RWPE2 (cell line): Measurements from ENCODE around the gene SBF1.

Experiments used
- ATAC-seq: fragments of 200-7000 bp; cut with Tn5 transposase; 3 replicates; pipeline ENCODE4 v1.9.1; 2021; ENCODE audit warnings: low read depth
- DNase-seq: peaks from one replicate; pipeline ENCODE4 v3.0.0-alpha.2; 2020; ENCODE audit warnings: low spot score
- H3K27ac ChIP-seq: fragments of 450-650 bp; 2 replicates; pipeline ENCODE4 v1.5.1; 2017; ENCODE audit warnings: mild to moderate bottlenecking; ENCODE audit not compliant: poor library complexity, severe bottlenecking
- H3K27me3 ChIP-seq: fragments of 250-450 bp; sonication (Bioruptor Pico); 2 replicates; pipeline ENCODE4 v1.5.1; 2021; ENCODE audit warnings: mild to moderate bottlenecking, moderate library complexity; ENCODE audit not compliant: insufficient read depth, poor library complexity, severe bottlenecking
- H3K36me3 ChIP-seq: fragments of 250-450 bp; sonication (Bioruptor Pico); 2 replicates; pipeline ENCODE4 v1.5.1; 2020; ENCODE audit warnings: low read depth, mild to moderate bottlenecking, moderate library complexity
- H3K4me1 ChIP-seq: fragments of 250-450 bp; sonication (Bioruptor Pico); 2 replicates; pipeline ENCODE4 v1.5.1; 2021; ENCODE audit warnings: mild to moderate bottlenecking, moderate library complexity; ENCODE audit not compliant: insufficient read depth, poor library complexity, severe bottlenecking
- H3K4me3 ChIP-seq: fragments of 250-450 bp; sonication (Bioruptor Pico); 2 replicates; pipeline ENCODE4 v1.5.1; 2021; ENCODE audit warnings: mild to moderate bottlenecking, moderate library complexity; ENCODE audit not compliant: severe bottlenecking
- H3K9me3 ChIP-seq: fragments of 250-450 bp; sonication (Bioruptor Pico); 2 replicates; pipeline ENCODE4 v1.5.1; 2021; ENCODE audit warnings: mild to moderate bottlenecking, moderate library complexity; ENCODE audit not compliant: severe bottlenecking
- TF ChIP-seq, protein P1 (sequence below): fragments of 450-650 bp; IDR thresholded peaks from one replicate; pipeline ENCODE4 v1.5.1; 2017; ENCODE audit warnings: mild to moderate bottlenecking, moderate library complexity; ENCODE audit not compliant: poor library complexity, severe bottlenecking

SBF1 gene

GRCh38 chr22:50464451-50464850, 10.4 kb downstream of the SBF1 start:
- ATAC-seq (no peak), DNase-seq (no peak)
- peaks cover 61% of the 10 kb centered on the region for H3K36me3 ChIP-seq
- TF ChIP-seq, protein P1, sequence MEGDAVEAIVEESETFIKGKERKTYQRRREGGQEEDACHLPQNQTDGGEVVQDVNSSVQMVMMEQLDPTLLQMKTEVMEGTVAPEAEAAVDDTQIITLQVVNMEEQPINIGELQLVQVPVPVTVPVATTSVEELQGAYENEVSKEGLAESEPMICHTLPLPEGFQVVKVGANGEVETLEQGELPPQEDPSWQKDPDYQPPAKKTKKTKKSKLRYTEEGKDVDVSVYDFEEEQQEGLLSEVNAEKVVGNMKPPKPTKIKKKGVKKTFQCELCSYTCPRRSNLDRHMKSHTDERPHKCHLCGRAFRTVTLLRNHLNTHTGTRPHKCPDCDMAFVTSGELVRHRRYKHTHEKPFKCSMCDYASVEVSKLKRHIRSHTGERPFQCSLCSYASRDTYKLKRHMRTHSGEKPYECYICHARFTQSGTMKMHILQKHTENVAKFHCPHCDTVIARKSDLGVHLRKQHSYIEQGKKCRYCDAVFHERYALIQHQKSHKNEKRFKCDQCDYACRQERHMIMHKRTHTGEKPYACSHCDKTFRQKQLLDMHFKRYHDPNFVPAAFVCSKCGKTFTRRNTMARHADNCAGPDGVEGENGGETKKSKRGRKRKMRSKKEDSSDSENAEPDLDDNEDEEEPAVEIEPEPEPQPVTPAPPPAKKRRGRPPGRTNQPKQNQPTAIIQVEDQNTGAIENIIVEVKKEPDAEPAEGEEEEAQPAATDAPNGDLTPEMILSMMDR, result no peak
- no peaks in the 10 kb centered on the region for H3K27me3 ChIP-seq
- H3K4me3 ChIP-seq, result no peak overlapping the region
- H3K27ac ChIP-seq, result no peak overlapping the region
- H3K4me1 ChIP-seq, result peaks cover 4% of the 10 kb centered on the region
- H3K9me3 ChIP-seq, result no peaks in the 10 kb centered on the region

GRCh38 chr22:50463188-50463900, 11.5 kb downstream of the SBF1 start:
- ATAC-seq, result no peak
- Histone ChIP-seq H3K9me3 (no peaks in the 10 kb centered on the region), H3K36me3 (peaks cover 66% of the 10 kb centered on the region), H3K27ac (no peak overlapping the region), H3K4me3 (no peak overlapping the region), H3K27me3 (no peaks in the 10 kb centered on the region), H3K4me1 (peaks cover 4% of the 10 kb centered on the region)
- no peak for DNase-seq
- TF ChIP-seq, protein P1, result no peak

DNA sequence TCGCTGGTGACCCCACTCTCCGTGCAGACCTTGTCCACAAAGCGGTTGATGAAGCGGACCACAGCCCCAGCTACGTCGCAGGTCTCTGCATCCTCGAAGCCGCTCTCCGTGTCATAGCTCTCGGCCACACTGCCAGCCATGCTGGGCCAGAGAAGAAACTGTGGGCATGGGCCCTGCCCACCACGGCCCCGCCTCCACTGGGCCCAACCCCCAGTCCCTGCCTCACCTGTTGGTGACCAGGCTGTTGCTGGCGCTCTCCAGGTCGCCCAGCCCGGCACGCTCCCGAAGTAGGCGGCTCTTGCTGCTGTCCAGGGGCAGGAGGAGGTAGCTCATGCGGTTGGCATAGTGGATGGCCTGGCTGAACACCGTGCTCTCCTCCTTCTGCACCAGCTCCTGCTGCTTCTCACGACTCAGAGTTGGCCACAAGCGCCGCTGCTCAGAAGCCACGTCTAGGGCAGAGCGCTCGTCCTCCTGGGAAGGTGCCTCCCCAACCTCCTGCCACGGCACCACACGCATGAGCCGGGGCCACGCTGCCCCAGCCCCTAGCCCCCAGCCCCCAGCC, 12.8 kb downstream of the SBF1 start:
- peaks cover 4% of the 10 kb centered on the region for H3K4me1 ChIP-seq
- peaks cover 63% of the 10 kb centered on the region for H3K36me3 ChIP-seq
- TF ChIP-seq, protein P1, result no peak
- no peaks in the 10 kb centered on the region for H3K9me3 ChIP-seq
- H3K27ac ChIP-seq, result no peak overlapping the region
- no peaks in the 10 kb centered on the region for H3K27me3 ChIP-seq
- DNase-seq, result no peak
- no peak overlapping the region for H3K4me3 ChIP-seq
- ATAC-seq, result no peak

DNA sequence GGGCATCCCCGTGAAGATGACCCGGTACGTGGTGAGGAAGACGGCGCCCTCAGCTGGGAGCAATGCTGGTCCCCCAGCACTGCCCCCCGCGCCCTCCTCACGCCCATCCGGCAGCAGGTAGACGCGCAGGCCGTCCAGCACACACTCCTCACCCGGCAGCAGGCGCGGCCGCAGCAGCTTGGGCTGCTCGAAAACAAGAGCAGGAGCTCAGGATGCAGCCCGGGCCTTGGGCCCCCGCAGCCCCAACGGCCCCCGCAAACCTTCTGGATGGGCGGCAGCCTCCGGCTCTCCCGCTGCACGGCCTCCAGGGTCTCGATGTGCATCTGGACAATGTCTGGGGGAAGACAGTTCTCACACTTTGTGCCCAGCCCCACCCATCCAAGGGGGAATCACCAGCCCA, 13.3 kb downstream of the SBF1 start:
- TF ChIP-seq, protein P1, result no peak
- Histone ChIP-seq H3K4me3 (no peak overlapping the region), H3K27me3 (no peaks in the 10 kb centered on the region), H3K27ac (no peak overlapping the region), H3K36me3 (peaks cover 58% of the 10 kb centered on the region), H3K4me1 (peaks cover 4% of the 10 kb centered on the region), H3K9me3 (no peaks in the 10 kb centered on the region)
- no peak for DNase-seq
- no peak for ATAC-seq

DNA sequence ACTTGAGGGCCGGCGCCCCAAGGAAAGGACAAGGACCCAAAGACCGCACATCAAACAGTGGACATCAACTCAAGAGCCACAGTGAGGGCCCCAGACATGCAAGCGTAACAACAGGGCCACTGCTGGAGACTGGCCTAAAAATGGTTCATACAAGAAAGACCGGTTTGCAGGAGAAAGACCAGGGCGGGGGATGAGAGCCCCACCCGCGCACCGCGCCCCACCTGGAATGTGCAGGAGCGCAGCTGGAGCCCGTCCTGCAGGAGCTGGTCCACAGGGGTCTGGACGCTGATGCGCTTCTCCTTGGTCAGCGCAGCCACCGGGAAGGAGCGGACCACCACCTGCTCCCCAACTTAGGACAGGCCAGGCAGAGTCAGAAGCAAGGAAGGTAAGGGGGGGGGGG, 13.9 kb downstream of the SBF1 start:
- Histone ChIP-seq H3K9me3 (no peaks in the 10 kb centered on the region), H3K27me3 (no peaks in the 10 kb centered on the region), H3K4me3 (no peak overlapping the region), H3K4me1 (peaks cover 4% of the 10 kb centered on the region), H3K27ac (no peak overlapping the region), H3K36me3 (peaks cover 52% of the 10 kb centered on the region)
- TF ChIP-seq, protein P1, result no peak
- no peak for DNase-seq
- ATAC-seq, result no peak
